HG02943 (cell line): Measurements from ENCODE around the gene VWC2.

ENCODE experiments used
- ATAC-seq: cut with Tn5 transposase; IDR thresholded peaks from one replicate; pipeline ENCODE4 v1.9.1; 2021; ENCODE audit warnings: mild to moderate bottlenecking, low read depth, moderate library complexity; ENCODE audit not compliant: unreplicated experiment

The VWC2 gene

GRCh38 chr7:49773218-49773935 lies at the start of gene VWC2:
Gene VWC2 (plus strand): TSS chr7:49773638. CDS start chr7:49775436, 1,798 bp downstream.
- ATAC-seq = no peak

DNA sequence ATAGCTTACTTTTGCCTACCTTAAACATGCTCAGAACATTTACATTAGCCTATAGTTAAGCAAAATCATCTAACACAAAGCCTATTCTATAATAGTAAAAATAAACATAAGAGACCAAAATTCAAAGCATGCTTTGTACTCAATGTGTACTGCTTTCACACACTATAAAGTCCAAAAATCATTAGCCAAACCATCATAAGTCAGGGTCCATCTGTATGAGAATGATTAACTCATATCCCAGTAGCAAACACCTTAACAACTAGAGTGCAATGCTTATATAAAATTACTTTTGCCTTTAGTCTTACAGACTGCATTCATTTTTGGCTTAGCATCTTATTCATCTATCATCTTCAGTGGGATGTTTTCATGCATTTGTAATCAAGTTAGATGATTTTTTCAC lies 49.4 kb upstream of the VWC2 start:
- ATAC-seq = no peak

GRCh38 chr7:49731836-49732235 lies 41.6 kb upstream of the VWC2 start:
- ATAC-seq = no peak

GRCh38 chr7:49762666-49763065 lies 10.8 kb upstream of the VWC2 start:
- ATAC-seq = no peak

GRCh38 chr7:49763791-49764190 lies 9.6 kb upstream of the VWC2 start:
- no peak for ATAC-seq

GRCh38 chr7:49766966-49767365 lies 6.5 kb upstream of the VWC2 start:
- ATAC-seq = peak; percentile 81

DNA sequence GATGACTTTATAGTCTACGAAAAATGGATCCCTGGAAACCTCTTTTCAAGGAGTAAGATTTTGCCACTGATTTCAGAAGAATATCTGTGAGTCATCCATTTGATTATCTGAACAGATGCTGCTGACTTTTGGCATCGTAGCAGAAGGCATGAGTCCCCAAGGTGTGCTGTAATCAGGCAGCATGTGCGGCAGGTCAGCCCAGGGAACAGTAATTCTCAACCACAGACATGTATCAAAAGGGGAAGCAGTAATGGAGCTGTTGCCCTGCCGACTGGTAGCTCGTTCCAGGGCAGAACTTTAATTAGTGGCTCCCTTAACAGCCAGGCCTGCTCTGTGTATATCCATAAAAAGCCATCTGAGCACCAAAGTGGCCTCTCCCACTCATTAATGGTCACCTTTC lies 5.7 kb upstream of the VWC2 start:
- no peak for ATAC-seq

GRCh38 chr7:49768254-49768653 lies 5.2 kb upstream of the VWC2 start:
- no peak for ATAC-seq

- no peak for ATAC-seq
These were observed 4.6 kb upstream of the VWC2 start for GRCh38 chr7:49768835-49769234.

DNA sequence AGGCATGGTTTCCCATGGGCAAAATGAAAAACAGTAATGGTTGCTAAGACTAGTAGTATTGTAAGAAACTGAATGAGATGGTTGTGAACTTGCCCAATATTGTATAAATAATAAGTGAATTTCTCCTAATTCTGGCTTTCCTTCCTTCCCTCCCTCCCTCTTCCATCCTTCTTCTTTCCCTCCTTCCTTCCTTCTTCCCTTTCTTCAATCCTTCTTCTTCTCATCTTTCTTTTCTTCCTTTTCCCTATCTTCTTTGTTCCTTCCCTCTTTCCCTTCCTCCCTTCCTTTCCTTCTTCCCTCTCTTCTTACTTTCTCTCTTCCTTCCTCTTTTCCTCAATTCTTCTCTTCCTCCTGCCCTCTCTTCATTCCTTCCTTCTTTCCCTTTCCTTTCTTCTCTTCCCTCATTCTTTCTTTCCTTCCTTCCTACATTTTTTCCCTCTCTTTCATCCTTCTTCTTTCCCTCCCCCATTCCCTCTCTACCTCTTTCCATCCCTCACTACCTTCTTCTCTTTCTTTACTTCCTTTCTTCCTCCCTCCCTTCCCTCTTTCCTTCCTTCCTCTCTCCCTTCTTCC lies 4.1 kb upstream of the VWC2 start:
- no peak for ATAC-seq

DNA sequence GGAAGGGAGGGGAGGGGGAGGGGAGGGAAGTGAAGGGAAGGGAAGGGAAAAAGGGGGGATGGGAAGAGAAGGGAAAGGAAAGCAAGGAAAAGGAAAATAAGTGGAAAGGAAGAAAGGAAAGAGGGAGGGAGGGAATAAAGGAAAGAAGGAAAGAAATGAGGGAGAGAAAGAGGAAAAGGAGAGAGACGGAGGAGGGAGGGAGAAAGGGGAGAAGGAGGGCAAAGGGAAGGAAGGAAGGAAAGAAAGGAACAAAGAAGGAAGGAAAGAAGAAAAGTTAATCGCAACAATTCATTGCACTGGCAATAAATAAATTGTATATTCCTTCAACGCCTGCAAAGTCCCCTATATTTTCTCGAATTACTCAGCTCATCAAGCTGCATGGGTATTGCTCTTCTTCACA lies 2.6 kb upstream of the VWC2 start:
- ATAC-seq = no peak

GRCh38 chr7:49771427-49772176 lies 1.8 kb upstream of the VWC2 start:
- no peak for ATAC-seq

- no peak for ATAC-seq
These were observed 571 bp upstream of the VWC2 start for GRCh38 chr7:49772916-49773217.

GRCh38 chr7:49773936-49774458 lies 559 bp downstream of the VWC2 start:
- no peak for ATAC-seq

GRCh38 chr7:49774459-49775064 lies 1.1 kb downstream of the VWC2 start:
- no peak for ATAC-seq

DNA sequence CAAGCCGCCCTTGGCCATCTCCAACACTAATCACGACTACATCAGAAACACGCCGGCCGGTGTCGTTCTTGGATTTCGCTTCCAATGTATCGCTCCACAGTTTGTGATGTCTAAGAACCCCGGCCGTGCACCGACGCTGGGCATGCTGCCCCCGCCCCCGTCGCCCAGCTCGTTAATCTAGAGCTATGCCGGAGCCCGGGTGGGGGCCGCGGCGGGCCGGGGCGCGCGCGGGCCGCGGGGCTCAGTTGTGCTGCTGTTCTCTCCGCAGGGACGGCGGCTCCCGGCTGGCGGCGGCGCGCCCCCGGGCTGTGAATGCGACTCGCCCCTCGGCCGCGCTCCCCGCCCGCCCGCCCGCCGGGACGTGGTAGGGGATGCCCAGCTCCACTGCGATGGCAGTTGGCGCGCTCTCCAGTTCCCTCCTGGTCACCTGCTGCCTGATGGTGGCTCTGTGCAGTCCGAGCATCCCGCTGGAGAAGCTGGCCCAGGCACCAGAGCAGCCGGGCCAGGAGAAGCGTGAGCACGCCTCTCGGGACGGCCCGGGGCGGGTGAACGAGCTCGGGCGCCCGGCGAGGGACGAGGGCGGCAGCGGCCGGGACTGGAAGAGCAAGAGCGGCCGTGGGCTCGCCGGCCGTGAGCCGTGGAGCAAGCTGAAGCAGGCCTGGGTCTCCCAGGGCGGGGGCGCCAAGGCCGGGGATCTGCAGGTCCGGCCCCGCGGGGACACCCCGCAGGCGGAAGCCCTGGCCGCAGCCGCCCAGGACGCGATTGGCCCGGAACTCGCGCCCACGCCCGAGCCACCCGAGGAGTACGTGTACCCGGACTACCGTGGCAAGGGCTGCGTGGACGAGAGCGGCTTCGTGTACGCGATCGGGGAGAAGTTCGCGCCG lies 1.9 kb downstream of the VWC2 start:
- ATAC-seq = no peak

GRCh38 chr7:49775949-49776443 lies 2.6 kb downstream of the VWC2 start:
- no peak for ATAC-seq

GRCh38 chr7:49776994-49777393 lies 3.6 kb downstream of the VWC2 start:
- no peak for ATAC-seq

GRCh38 chr7:49778731-49779270 lies 5.4 kb downstream of the VWC2 start:
- ATAC-seq = no peak

- no peak for ATAC-seq
These were observed 7.5 kb downstream of the VWC2 start for GRCh38 chr7:49780953-49781352.
